Karpas-422 (cell line): ENCODE measurements around the gene RIN2. TPM values are rescaled to one million over a fixed set of nuclear protein-coding genes. Genes with fewer than 3 reads are reported as not detected.

Source experiments
- DNase-seq: peaks from one replicate; pipeline ENCODE4 v3.0.0-alpha.2; 2015
- H2AFZ ChIP-seq: fragments of 200-600 bp; sonication (generic); 2 replicates; pipeline ENCODE4 v1.6.1; 2014; ENCODE audit warnings: antibody characterized with exemption, low read length, mixed read lengths
- H3K27ac ChIP-seq: fragments of 200-600 bp; sonication (generic); 2 replicates; pipeline ENCODE4 v1.5.1; 2014; ENCODE audit warnings: mild to moderate bottlenecking, low read length, moderate library complexity
- H3K27me3 ChIP-seq: fragments of 200-600 bp; sonication (generic); 2 replicates; pipeline ENCODE4 v1.6.1; 2014; ENCODE audit warnings: low read length, mixed read lengths
- H3K36me3 ChIP-seq: fragments of 200-600 bp; sonication (generic); 2 replicates; pipeline ENCODE4 v1.6.1; 2014; ENCODE audit warnings: low read length, mixed read lengths; ENCODE audit not compliant: insufficient read depth
- H3K4me1 ChIP-seq: fragments of 200-600 bp; sonication (generic); 2 replicates; pipeline ENCODE4 v1.6.1; 2014; ENCODE audit warnings: mild to moderate bottlenecking, low read length, mixed read lengths
- H3K4me2 ChIP-seq: fragments of 200-600 bp; sonication (generic); 2 replicates; pipeline ENCODE4 v1.6.1; 2014; ENCODE audit warnings: low read length, low read depth, mild to moderate bottlenecking; ENCODE audit not compliant: poor library complexity, severe bottlenecking
- H3K4me3 ChIP-seq: fragments of 200-600 bp; sonication (generic); 2 replicates; pipeline ENCODE4 v1.5.1; 2014; ENCODE audit warnings: mild to moderate bottlenecking, antibody characterized with exemption, low read length, mixed read lengths
- H3K79me2 ChIP-seq: fragments of 200-600 bp; sonication (generic); 2 replicates; pipeline ENCODE4 v1.6.1; 2014; ENCODE audit warnings: mild to moderate bottlenecking, low read length, mixed read lengths
- H3K9ac ChIP-seq: fragments of 200-600 bp; sonication (generic); 2 replicates; pipeline ENCODE4 v1.6.0; 2014; ENCODE audit warnings: low read length
- H3K9me2 ChIP-seq: fragments of 200-600 bp; sonication (generic), shearing (Covaris generic); replicated peaks from 2 replicates; pipeline ENCODE4 v1.6.0; 2014; ENCODE audit warnings: mild to moderate bottlenecking, low read length, moderate library complexity; ENCODE audit not compliant: insufficient read depth
- H3K9me3 ChIP-seq: fragments of 300-700, 200-600 bp; sonication (generic); 2 replicates; pipeline ENCODE4 v1.6.1; 2014; ENCODE audit warnings: low read length, mixed read lengths
- H4K20me1 ChIP-seq: fragments of 200-600 bp; sonication (generic); 2 replicates; pipeline ENCODE4 v1.6.1; 2014; ENCODE audit warnings: mild to moderate bottlenecking, antibody characterized with exemption, low read length, low read depth; ENCODE audit not compliant: insufficient read depth
- total RNA-seq: library from RNA; depleted of rRNA; stranded (reverse); fragments of >200 nt; shearing (Covaris generic); gene quantifications from 2 replicates; pipeline ENCODE4 v1.2.3, GENCODE V29; 2014; ENCODE audit warnings: low replicate concordance

Gene RIN2
- total RNA-seq, 1 experiment from 2014 or later = 3.3 TPM

GRCh38 chr20:19715986-19716385 is 42.1 kb upstream of the RIN2 start:
- H3K27me3 ChIP-seq = no peaks in the 10 kb centered on the region
- no peak for DNase-seq
- no peaks in the 10 kb centered on the region for H3K79me2 ChIP-seq
- H3K27ac ChIP-seq = no peak overlapping the region
- no peak overlapping the region for H3K4me2 ChIP-seq
- no peak overlapping the region for H2AFZ ChIP-seq
- H3K4me1 ChIP-seq = peaks cover 4% of the 10 kb centered on the region
- H3K4me3 ChIP-seq = no peak overlapping the region
- H3K9me2 ChIP-seq = no peaks in the 10 kb centered on the region
- H4K20me1 ChIP-seq = no peaks in the 10 kb centered on the region
- no peaks in the 10 kb centered on the region for H3K9me3 ChIP-seq
- H3K9ac ChIP-seq = no peak overlapping the region
- no peaks in the 10 kb centered on the region; the same call in 1 of the 2 replicates for H3K36me3 ChIP-seq

GRCh38 chr20:19718880-19719279 is 39.2 kb upstream of the RIN2 start:
- no peaks in the 10 kb centered on the region for H3K27me3 ChIP-seq
- DNase-seq = no peak
- no peak overlapping the region for H3K9ac ChIP-seq
- no peaks in the 10 kb centered on the region; the same call in 1 of the 2 replicates for H3K36me3 ChIP-seq
- no peak overlapping the region for H3K4me3 ChIP-seq
- no peak overlapping the region for H2AFZ ChIP-seq
- no peak overlapping the region for H3K4me2 ChIP-seq
- H4K20me1 ChIP-seq = no peaks in the 10 kb centered on the region
- H3K79me2 ChIP-seq = no peaks in the 10 kb centered on the region
- H3K4me1 ChIP-seq = no peaks in the 10 kb centered on the region
- H3K9me3 ChIP-seq = no peaks in the 10 kb centered on the region
- H3K9me2 ChIP-seq = no peaks in the 10 kb centered on the region
- H3K27ac ChIP-seq = no peak overlapping the region

- H3K9me3 ChIP-seq = no peaks in the 10 kb centered on the region
- H3K36me3 ChIP-seq = no peaks in the 10 kb centered on the region; the same call in 1 of the 2 replicates
- H3K4me1 ChIP-seq = peaks cover 18% of the 10 kb centered on the region
- no peaks in the 10 kb centered on the region for H4K20me1 ChIP-seq
- no peak overlapping the region for H3K9ac ChIP-seq
- no peaks in the 10 kb centered on the region for H3K9me2 ChIP-seq
- H3K4me3 ChIP-seq = no peak overlapping the region
- H3K27ac ChIP-seq = no peak overlapping the region
- DNase-seq = no peak
- H3K27me3 ChIP-seq = no peaks in the 10 kb centered on the region
- H3K4me2 ChIP-seq = no peak overlapping the region
- H3K79me2 ChIP-seq = no peaks in the 10 kb centered on the region
- no peak overlapping the region for H2AFZ ChIP-seq
Observed at GRCh38 chr20:19720991-19721390, 37.1 kb upstream of the RIN2 start.

- Histone ChIP-seq H3K27me3 (no peaks in the 10 kb centered on the region), H3K79me2 (no peaks in the 10 kb centered on the region), H3K9ac (no peak overlapping the region), H3K36me3 (no peaks in the 10 kb centered on the region), H3K4me2 (no peak overlapping the region), H3K27ac (no peak overlapping the region), H3K4me3 (no peak overlapping the region), H3K9me2 (no peaks in the 10 kb centered on the region), H3K4me1 (peaks cover 36% of the 10 kb centered on the region), H3K9me3 (no peaks in the 10 kb centered on the region), H4K20me1 (no peaks in the 10 kb centered on the region), H2AFZ (no peak overlapping the region)
- DNase-seq = no peak
Observed at GRCh38 chr20:19723051-19723450, 35.0 kb upstream of the RIN2 start.

- no peaks in the 10 kb centered on the region for H3K36me3 ChIP-seq
- H3K27me3 ChIP-seq = no peaks in the 10 kb centered on the region
- H3K4me1 ChIP-seq = peaks cover 36% of the 10 kb centered on the region
- DNase-seq = no peak
- no peak overlapping the region for H2AFZ ChIP-seq
- no peak overlapping the region for H3K4me3 ChIP-seq
- H3K9me2 ChIP-seq = no peaks in the 10 kb centered on the region
- H4K20me1 ChIP-seq = no peaks in the 10 kb centered on the region
- H3K9me3 ChIP-seq = no peaks in the 10 kb centered on the region
- no peaks in the 10 kb centered on the region for H3K79me2 ChIP-seq
- no peak overlapping the region for H3K9ac ChIP-seq
- H3K4me2 ChIP-seq = no peak overlapping the region
- H3K27ac ChIP-seq = no peak overlapping the region
Observed at GRCh38 chr20:19723813-19724430, 34.1 kb upstream of the RIN2 start.

- H3K9ac ChIP-seq = no peak overlapping the region
- no peaks in the 10 kb centered on the region for H3K79me2 ChIP-seq
- H4K20me1 ChIP-seq = no peaks in the 10 kb centered on the region
- H3K27ac ChIP-seq = no peak overlapping the region
- H3K9me3 ChIP-seq = no peaks in the 10 kb centered on the region
- H3K4me3 ChIP-seq = no peak overlapping the region
- H3K9me2 ChIP-seq = no peaks in the 10 kb centered on the region
- no peaks in the 10 kb centered on the region for H3K27me3 ChIP-seq
- no peaks in the 10 kb centered on the region for H3K36me3 ChIP-seq
- H3K4me2 ChIP-seq = peak overlapping the region; percentile 53
- peaks cover 36% of the 10 kb centered on the region for H3K4me1 ChIP-seq
- H2AFZ ChIP-seq = no peak overlapping the region
- DNase-seq = no peak
Observed at GRCh38 chr20:19725373-19725772, 32.7 kb upstream of the RIN2 start.

GRCh38 chr20:19725814-19726525 is 32.1 kb upstream of the RIN2 start:
- Histone ChIP-seq H3K4me3 (peak overlapping the region; percentile 8; the same call in 1 of the 2 replicates), H3K9me3 (no peaks in the 10 kb centered on the region), H3K27me3 (no peaks in the 10 kb centered on the region), H3K9me2 (no peaks in the 10 kb centered on the region), H3K79me2 (no peaks in the 10 kb centered on the region), H4K20me1 (no peaks in the 10 kb centered on the region), H3K27ac (peak overlapping the region; percentile 10), H3K4me2 (peak overlapping the region; percentile 53), H3K4me1 (peaks cover 36% of the 10 kb centered on the region), H3K36me3 (no peaks in the 10 kb centered on the region), H2AFZ (peak overlapping the region; percentile 44; the same call in 1 of the 2 replicates), H3K9ac (no peak overlapping the region)
- peak; percentile 59 for DNase-seq

- Histone ChIP-seq H3K9me2 (no peaks in the 10 kb centered on the region), H3K9me3 (no peaks in the 10 kb centered on the region), H4K20me1 (no peaks in the 10 kb centered on the region), H3K27ac (0 out of 2 replicates have a peak overlapping the region, but pooled peaks have one; percentile 34), H2AFZ (peak overlapping the region; percentile 93), H3K4me3 (peak overlapping the region; percentile 10), H3K4me1 (peaks cover 36% of the 10 kb centered on the region), H3K36me3 (no peaks in the 10 kb centered on the region), H3K79me2 (no peaks in the 10 kb centered on the region), H3K9ac (peak overlapping the region; percentile 26; the same call in 1 of the 2 replicates), H3K4me2 (peak overlapping the region; percentile 53), H3K27me3 (no peaks in the 10 kb centered on the region)
- peak; percentile 57 for DNase-seq
Observed at GRCh38 chr20:19727251-19727847, 30.7 kb upstream of the RIN2 start.
